Naive thymus-derived CD4-positive, alpha-beta T cell (primary cell): ENCODE results near the gene GRK1. TPM values are rescaled to one million over a fixed set of nuclear protein-coding genes. Genes with fewer than 3 reads are reported as not detected.
"Not testable (repeated sequence)": the region's sequence is repeated elsewhere in the genome, so short reads cannot be mapped to it uniquely, and the experiment has no call there.

Source experiments
- ATAC-seq: fragments of 150-1000 bp; cut with Tn5 transposase; 2 replicates; pipeline ENCODE4 v1.10.0; 2021; ENCODE audit warnings: mild to moderate bottlenecking, moderate library complexity
- CTCF ChIA-PET: fragments of 350-600 bp; sonication (Branson Sonifier 250); formaldehyde crosslinking; loops from one replicate; lab custom pipeline; 2021; ENCODE audit warnings: antibody characterized with exemption; lab: Charles Lee
- POLR2A ChIA-PET: fragments of 350-600 bp; sonication (Branson Sonifier 250); formaldehyde crosslinking; loops from one replicate; lab custom pipeline; 2021; ENCODE audit warnings: antibody characterized with exemption, inconsistent platforms; lab: Charles Lee
- DNase-seq, 9 donors: peaks; one replicate each; pipeline versions ENCODE4 v3.0.0 to v3.0.0-alpha.2; 2020 to 2022; ENCODE audit warnings: mixed read lengths in 1 of 9
- H3K27ac ChIP-seq: one replicate; pipeline ENCODE4 v1.7.0; 2013; ENCODE audit warnings: mild to moderate bottlenecking, low read depth, low read length, moderate library complexity
- H3K27me3 ChIP-seq, 2 donors: one replicate each; pipeline ENCODE4 v1.7.0; 2013; ENCODE audit warnings: low read length in 2 of 2, mild to moderate bottlenecking in 2 of 2, moderate library complexity in 2 of 2; ENCODE audit not compliant: control insufficient read depth in 2 of 2, insufficient read depth in 2 of 2
- H3K36me3 ChIP-seq, 3 experiments: 1 replicate in 2 of 3; 2 replicates in 1 of 3; pipeline ENCODE4 v1.7.0; 2013; ENCODE audit warnings: low read length in 3 of 3, mild to moderate bottlenecking in 3 of 3, moderate library complexity in 1 of 3; ENCODE audit not compliant: insufficient read depth in 3 of 3, control insufficient read depth in 2 of 3
- H3K4me1 ChIP-seq, 2 donors: one replicate each; pipeline ENCODE4 v1.7.0; 2013; ENCODE audit warnings: low read length in 2 of 2, mild to moderate bottlenecking in 2 of 2, moderate library complexity in 1 of 2; ENCODE audit not compliant: control insufficient read depth in 2 of 2, insufficient read depth in 2 of 2
- H3K4me3 ChIP-seq: 2 replicates; pipeline ENCODE4 v1.7.0; 2013; ENCODE audit warnings: mild to moderate bottlenecking, low read length
- H3K9me3 ChIP-seq, 3 experiments: 1 replicate in 2 of 3; 2 replicates in 1 of 3; pipeline ENCODE4 v1.7.0; 2013; ENCODE audit warnings: low read length in 3 of 3; ENCODE audit not compliant: control insufficient read depth in 2 of 3
- H3K27ac Mint-ChIP-seq, 9 donors: one replicate each; pipeline ENCODE4 v1.8.0; 2020 to 2022; ENCODE audit warnings: mixed read lengths in 9 of 9, mild to moderate bottlenecking in 8 of 9, moderate library complexity in 5 of 9, inconsistent platforms in 2 of 9
- H3K27me3 Mint-ChIP-seq, 5 donors: one replicate each; pipeline ENCODE4 v1.8.0; 2021 to 2022; ENCODE audit warnings: mixed read lengths in 5 of 5, mild to moderate bottlenecking in 1 of 5
- H3K36me3 Mint-ChIP-seq, 5 donors: one replicate each; pipeline ENCODE4 v1.8.0; 2020 to 2022; ENCODE audit warnings: mixed read lengths in 5 of 5, mild to moderate bottlenecking in 3 of 5, inconsistent platforms in 1 of 5
- H3K4me1 Mint-ChIP-seq, 7 donors: one replicate each; pipeline ENCODE4 v1.8.0; 2020 to 2022; ENCODE audit warnings: mixed read lengths in 7 of 7, mild to moderate bottlenecking in 3 of 7, inconsistent platforms in 1 of 7
- H3K4me3 Mint-ChIP-seq, 10 donors: one replicate each; pipeline ENCODE4 v1.8.0; 2020 to 2022; ENCODE audit warnings: mild to moderate bottlenecking in 10 of 10, mixed read lengths in 10 of 10, moderate library complexity in 6 of 10, inconsistent platforms in 2 of 10
- H3K9me3 Mint-ChIP-seq, 11 donors: one replicate each; pipeline ENCODE4 v1.8.0; 2020 to 2022; ENCODE audit warnings: mixed read lengths in 11 of 11, mild to moderate bottlenecking in 4 of 11, inconsistent platforms in 1 of 11, moderate library complexity in 1 of 11
- intact Hi-C, 2 donors: fragments of 100-400 bp; cut with micrococcal nuclease; formaldehyde crosslinking; loops; one replicate each; pipeline ENCODE4 v1.15.1; 2023
- polyA plus RNA-seq, 2 donors: library from polyadenylated mRNA; unstranded; fragments of 300-500 nt; fragmentation: Illumina TruSeq; gene quantifications; one replicate each; pipeline ENCODE4 v1.2.3, GENCODE V29; 2021
- total RNA-seq, 6 experiments: library from RNA in 5 of 6; stranded (reverse) in 5 of 6; gene quantifications; 1 replicate in 5 of 6; 2 replicates in 1 of 6; pipeline ENCODE4 v1.2.3 and lab custom pipeline; 2021 to 2026

Gene GRK1
- total and polyA plus RNA-seq, 7 experiments from 2014 or later = not detected

DNA sequence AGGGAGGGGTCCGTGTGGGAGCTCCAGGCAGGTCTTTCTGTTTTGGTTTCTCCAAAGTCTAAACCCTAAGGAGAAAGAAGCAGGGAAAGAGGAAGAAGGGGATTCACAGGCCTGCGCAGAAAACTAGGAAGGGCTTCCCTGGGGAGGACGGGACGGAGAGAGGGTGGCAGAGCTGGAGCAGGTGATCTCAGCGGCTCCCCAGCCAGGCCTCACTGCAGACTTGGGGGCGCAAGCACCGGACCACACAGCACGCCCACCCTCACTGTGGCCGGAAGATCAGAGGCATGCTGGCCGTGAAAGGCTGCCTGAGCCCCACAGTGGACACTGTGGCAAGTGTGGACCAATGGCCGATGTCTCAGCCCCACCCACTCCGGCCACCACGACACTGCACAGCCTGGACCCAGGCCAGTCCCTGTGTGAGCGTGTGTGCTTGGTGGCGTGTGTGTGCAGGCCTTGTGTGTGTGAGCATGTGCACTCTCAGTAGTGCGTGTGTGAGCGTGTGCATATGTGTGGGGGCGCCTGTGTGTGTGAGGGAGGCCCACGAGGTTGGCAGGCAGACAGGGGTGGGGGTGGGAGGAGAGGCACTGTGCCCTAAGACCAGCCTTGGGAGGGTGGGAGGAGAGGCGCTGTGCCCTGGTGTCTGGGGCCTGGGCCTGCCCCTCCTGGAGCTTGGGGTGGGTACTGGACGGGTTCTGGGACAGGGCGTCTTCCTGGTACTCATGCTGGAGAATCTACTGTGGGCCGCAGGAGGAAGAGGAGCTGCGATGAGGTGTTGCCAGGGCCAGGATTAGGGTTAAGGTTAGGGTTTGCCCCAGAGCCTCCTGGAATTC lies 76.6 kb downstream of the GRK1 start:
- ChIA-PET CTCF (no interaction called here), POLR2A (no interaction called here)
- Histone ChIP-seq H3K27ac (no peak overlapping the region), H3K9me3 (no peaks in the 10 kb centered on the region), H3K27me3 (no peaks in the 10 kb centered on the region), H3K4me3 (no peak overlapping the region), H3K36me3 (no peaks in the 10 kb centered on the region), H3K4me1 (peaks cover 0 to 19% of the 10 kb centered on the region in 2 donors)
- Mint-ChIP-seq H3K9me3 (no peaks in the 10 kb centered on the region), H3K27ac (peak overlapping the region in 1 of 9 donors; percentile 76), H3K4me1 (peaks cover 9 to 29% (median 25%) of the 10 kb centered on the region in 7 donors), H3K4me3 (no peak overlapping the region), H3K36me3 (no peaks in the 10 kb centered on the region), H3K27me3 (peaks cover 5 to 34% (median 19%) of the 10 kb centered on the region in 5 donors)
- intact Hi-C loops = no loop called here
- no peak for ATAC-seq
- DNase-seq = no peak

DNA sequence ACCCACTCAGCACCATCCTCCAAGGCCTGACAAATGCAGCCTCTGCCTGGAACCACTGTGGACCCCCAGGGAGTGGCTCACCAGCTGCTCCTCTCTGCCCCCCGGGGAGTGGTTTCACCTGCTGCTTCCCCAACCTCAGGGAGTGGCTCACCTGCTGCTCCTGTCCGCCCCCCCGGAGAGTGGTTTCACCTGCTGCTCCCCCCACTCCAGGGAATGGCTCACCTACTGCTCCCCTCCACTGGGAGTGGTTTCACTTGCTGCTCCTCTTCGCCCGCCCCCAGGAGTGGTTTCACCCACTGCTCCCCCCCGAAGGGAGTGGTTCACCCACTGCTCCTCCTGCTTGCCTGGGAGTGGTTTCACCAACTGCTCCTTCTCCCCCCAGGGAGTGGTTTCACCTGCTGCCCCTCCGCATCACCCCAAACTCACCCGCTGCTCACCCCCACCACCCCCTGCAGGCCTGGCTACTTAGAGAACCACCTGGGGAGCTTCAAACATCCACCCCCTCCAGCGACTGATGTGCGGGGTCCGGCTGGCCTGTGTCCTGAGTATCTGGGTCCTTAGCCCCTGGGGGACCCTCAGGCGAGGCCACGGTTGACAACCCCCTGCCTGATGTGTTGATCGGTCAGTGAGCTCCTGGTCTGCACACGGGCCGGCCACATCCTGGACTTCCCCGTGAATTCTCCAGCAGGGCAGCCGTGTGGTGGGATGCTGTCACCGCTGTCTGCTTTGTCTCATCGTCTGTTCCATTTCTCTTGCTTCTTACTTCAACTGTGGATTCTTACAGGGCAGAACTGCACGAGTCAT lies 77.4 kb downstream of the GRK1 start:
- Histone ChIP-seq H3K4me1 (peaks cover 0 to 19% of the 10 kb centered on the region in 2 donors), H3K36me3 (no peaks in the 10 kb centered on the region), H3K4me3 (no peak overlapping the region), H3K27me3 (no peaks in the 10 kb centered on the region), H3K27ac (no peak overlapping the region), H3K9me3 (no peaks in the 10 kb centered on the region)
- Mint-ChIP-seq H3K9me3 (no peaks in the 10 kb centered on the region), H3K36me3 (no peaks in the 10 kb centered on the region), H3K4me3 (peak overlapping the region in 1 of 10 donors; percentile 30), H3K4me1 (peaks cover 9 to 29% (median 25%) of the 10 kb centered on the region in 7 donors), H3K27ac (no peak overlapping the region), H3K27me3 (peaks cover 5 to 31% (median 18%) of the 10 kb centered on the region in 5 donors)
- DNase-seq (no peak), ATAC-seq (no peak)
- CTCF ChIA-PET = interaction anchor here (0.7 kb wide), 1 partner anchor 12 kb away, joined by 4 read pairs; no protein-coding TSS in a partner anchor
- POLR2A ChIA-PET = no interaction called here
- intact Hi-C loops = no loop called here

DNA sequence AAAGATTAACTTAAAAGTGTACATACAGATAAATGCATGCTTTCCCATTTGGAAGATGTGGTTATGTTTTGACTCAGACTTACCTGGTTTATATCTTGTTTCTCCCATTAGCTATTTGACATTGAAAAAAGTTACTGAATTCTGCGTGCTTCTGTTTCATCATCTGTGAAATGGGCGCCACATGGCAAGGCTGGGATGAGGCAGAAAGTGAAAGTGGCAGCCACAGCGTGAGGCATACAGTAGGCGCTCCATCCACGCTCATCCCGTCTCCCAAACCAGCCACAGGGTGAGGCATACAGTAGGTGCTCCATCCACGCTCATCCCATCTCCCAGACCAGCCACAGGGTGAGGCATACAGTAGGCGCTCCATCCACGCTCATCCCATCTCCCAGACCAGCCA lies 78.0 kb downstream of the GRK1 start:
- H3K27ac Mint-ChIP-seq = no peak overlapping the region
- H3K36me3 Mint-ChIP-seq = no peaks in the 10 kb centered on the region
- no peak overlapping the region for H3K27ac ChIP-seq
- CTCF ChIA-PET = no interaction called here
- ATAC-seq (no peak), DNase-seq (no peak)
- H3K36me3 ChIP-seq = no peaks in the 10 kb centered on the region
- H3K9me3 Mint-ChIP-seq = no peaks in the 10 kb centered on the region
- POLR2A ChIA-PET = no interaction called here
- peaks cover 9 to 29% (median 25%) of the 10 kb centered on the region in 7 donors for H3K4me1 Mint-ChIP-seq
- H3K4me3 Mint-ChIP-seq = peak overlapping the region in 1 of 10 donors; percentile 30
- no peaks in the 10 kb centered on the region for H3K27me3 ChIP-seq
- H3K4me3 ChIP-seq = no peak overlapping the region
- H3K4me1 ChIP-seq = peaks cover 0 to 19% of the 10 kb centered on the region in 2 donors
- H3K27me3 Mint-ChIP-seq = peaks cover 5 to 25% (median 15%) of the 10 kb centered on the region in 5 donors
- H3K9me3 ChIP-seq = no peaks in the 10 kb centered on the region
- intact Hi-C loops = no loop called here

DNA sequence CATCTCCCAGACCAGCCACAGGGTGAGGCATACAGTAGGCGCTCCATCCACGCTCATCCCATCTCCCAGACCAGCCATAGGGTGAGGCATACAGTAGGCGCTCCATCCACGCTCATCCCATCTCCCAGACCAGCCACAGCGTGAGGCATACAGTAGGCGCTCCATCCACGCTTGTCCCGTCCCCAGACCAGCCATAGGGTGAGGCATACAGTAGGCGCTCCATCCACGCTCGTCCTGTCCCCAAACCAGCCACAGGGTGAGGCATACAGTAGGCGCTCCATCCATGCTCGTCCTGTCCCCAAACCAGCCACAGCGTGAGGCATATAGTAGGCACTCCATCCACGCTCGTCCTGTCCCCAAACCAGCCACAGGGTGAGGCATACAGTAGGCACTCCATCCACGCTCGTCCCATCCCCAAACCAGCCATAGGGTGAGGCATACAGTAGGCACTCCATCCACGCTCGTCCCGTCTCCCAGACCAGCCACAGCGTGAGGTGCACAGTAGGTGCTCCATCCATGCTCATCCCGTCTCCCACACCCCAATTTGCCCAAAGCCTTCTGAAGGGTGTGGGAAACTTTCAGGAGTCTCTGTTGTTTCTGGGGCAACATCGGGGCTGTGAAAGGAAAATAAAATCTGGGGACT lies 78.6 kb downstream of the GRK1 start:
- H3K9me3 Mint-ChIP-seq, H3K4me3 Mint-ChIP-seq, ATAC-seq, POLR2A ChIA-PET, CTCF ChIA-PET, DNase-seq, H3K27ac ChIP-seq, H3K27me3 ChIP-seq, H3K36me3 Mint-ChIP-seq, H3K4me3 ChIP-seq, H3K9me3 ChIP-seq, intact Hi-C loops, H3K36me3 ChIP-seq: not testable (repeated sequence)
- H3K4me1 ChIP-seq = peaks cover 0 to 19% of the 10 kb centered on the region in 2 donors
- peak overlapping the region in 1 of 9 donors; percentile 38 for H3K27ac Mint-ChIP-seq
- peaks cover 9 to 26% (median 22%) of the 10 kb centered on the region in 7 donors for H3K4me1 Mint-ChIP-seq
- peaks cover 5 to 21% (median 13%) of the 10 kb centered on the region in 5 donors for H3K27me3 Mint-ChIP-seq

DNA sequence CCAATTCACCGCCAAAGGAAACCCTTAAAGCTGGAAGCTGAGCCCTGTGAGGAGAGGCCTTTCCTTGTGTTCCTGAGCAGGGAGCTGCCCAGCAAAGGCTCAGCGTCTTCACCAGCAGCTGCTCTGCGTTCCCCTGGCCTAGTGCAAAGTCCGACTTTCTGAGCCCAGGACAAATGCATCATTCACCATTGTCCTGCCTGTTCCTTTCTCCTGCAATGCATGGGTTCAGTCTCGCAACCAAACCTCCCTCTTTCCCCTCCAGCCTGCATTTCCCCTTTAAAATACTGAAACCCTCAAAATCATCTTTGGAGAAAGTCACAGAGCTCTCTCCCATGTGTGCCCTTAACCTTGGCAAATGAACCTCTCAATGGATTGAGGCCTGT lies 79.1 kb downstream of the GRK1 start:
- no peaks in the 10 kb centered on the region for H3K36me3 Mint-ChIP-seq
- ChIA-PET CTCF (no interaction called here), POLR2A (no interaction called here)
- ATAC-seq = no peak
- no peaks in the 10 kb centered on the region for H3K9me3 ChIP-seq
- H3K36me3 ChIP-seq = no peaks in the 10 kb centered on the region
- H3K4me1 Mint-ChIP-seq = peaks cover 9 to 21% (median 16%) of the 10 kb centered on the region in 7 donors
- H3K27me3 ChIP-seq = no peaks in the 10 kb centered on the region
- H3K4me1 ChIP-seq = peaks cover 0 to 17% of the 10 kb centered on the region in 2 donors
- H3K27ac Mint-ChIP-seq = no peak overlapping the region
- H3K4me3 ChIP-seq = no peak overlapping the region
- intact Hi-C loops = no loop called here
- H3K9me3 Mint-ChIP-seq = peaks cover 0 to 10% (median 0%) of the 10 kb centered on the region in 11 donors
- H3K27me3 Mint-ChIP-seq = peaks cover 4 to 18% (median 8%) of the 10 kb centered on the region in 5 donors
- DNase-seq = no peak
- no peak overlapping the region for H3K27ac ChIP-seq
- no peak overlapping the region for H3K4me3 Mint-ChIP-seq

DNA sequence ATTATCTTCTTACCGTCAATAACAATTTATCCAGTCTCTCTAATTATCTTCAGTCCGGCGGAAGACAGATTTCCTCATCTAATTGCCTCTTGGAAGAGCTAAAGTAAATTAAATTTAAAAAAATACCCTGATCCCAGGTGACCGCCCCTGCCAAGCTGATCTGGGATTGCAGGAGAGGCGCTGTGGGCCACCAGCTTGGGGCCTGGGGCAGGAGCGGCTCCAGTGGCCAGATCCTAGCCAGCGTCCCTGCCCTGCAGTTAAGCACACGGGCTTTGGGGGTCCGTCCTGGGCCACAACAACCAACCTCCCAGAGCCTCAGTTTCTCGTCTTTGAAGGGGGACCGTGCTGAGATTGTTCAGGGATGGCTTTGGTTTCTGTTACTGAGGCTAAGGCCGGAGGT lies 79.7 kb downstream of the GRK1 start:
- no peak overlapping the region for H3K27ac ChIP-seq
- H3K4me1 Mint-ChIP-seq = peaks cover 4 to 16% (median 11%) of the 10 kb centered on the region in 7 donors
- intact Hi-C loops = no loop called here
- ATAC-seq (no peak), DNase-seq (no peak)
- H3K4me1 ChIP-seq = peaks cover 0 to 11% of the 10 kb centered on the region in 2 donors
- H3K9me3 Mint-ChIP-seq = peaks cover 0 to 13% (median 0%) of the 10 kb centered on the region in 11 donors
- no peaks in the 10 kb centered on the region for H3K27me3 ChIP-seq
- peaks cover 0 to 15% (median 6%) of the 10 kb centered on the region in 5 donors for H3K27me3 Mint-ChIP-seq
- no peak overlapping the region for H3K4me3 Mint-ChIP-seq
- no peaks in the 10 kb centered on the region for H3K36me3 Mint-ChIP-seq
- ChIA-PET CTCF (no interaction called here), POLR2A (no interaction called here)
- no peaks in the 10 kb centered on the region for H3K9me3 ChIP-seq
- no peaks in the 10 kb centered on the region for H3K36me3 ChIP-seq
- no peak overlapping the region for H3K4me3 ChIP-seq
- no peak overlapping the region for H3K27ac Mint-ChIP-seq
